M059J (cell line): Measurements from ENCODE around the gene CMTM2. TPM values are rescaled to one million over a fixed set of nuclear protein-coding genes. Genes with fewer than 3 reads are reported as not detected.
"Not testable (repeated sequence)": the region's sequence is repeated elsewhere in the genome, so short reads cannot be mapped to it uniquely, and the experiment has no call there.

Experiments
- DNase-seq: peaks from one replicate; pipeline ENCODE4 v3.0.0-alpha.2; 2012; ENCODE audit warnings: low read depth
- total RNA-seq: library from RNA; depleted of rRNA; stranded (reverse); fragments of >200 nt; shearing (Covaris generic); gene quantifications from 2 replicates; pipeline ENCODE4 v1.2.3, GENCODE V29; 2014

The CMTM2 gene
- total RNA-seq, 1 experiment from 2014 or later = not detected

DNA sequence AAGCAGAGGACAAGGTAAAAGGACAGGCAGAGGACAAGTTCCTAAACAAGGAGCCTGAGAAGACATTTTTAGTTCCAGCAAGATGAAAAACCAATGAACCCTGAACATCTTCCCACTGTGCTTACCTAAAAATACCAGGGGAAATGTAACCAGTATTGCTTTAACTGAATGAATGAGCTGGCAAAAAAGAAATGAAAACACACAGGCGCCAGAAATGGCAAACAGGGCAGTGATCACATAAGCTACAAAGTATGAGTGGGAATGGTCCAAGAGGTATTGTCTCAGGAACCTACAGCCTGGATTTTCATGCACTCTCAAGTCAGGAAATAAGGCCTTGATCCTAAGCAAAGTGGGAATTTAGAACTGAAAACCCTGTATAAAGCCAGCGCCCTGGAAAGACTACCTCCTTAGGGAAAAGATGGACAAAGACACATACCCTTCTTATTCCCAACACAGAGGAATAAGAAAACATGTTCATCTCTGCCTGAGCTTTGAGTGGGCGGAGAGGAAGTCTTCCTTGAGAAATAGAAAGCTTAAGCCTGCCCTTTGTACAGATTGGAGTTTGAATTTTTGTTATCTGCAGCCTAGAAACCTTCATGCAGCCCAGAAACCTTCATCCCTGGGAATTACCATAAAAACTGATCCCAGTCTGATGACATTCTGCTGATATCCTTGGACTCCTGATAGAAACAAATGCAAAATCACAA is 2.1 kb downstream of the CMTM2 start:
- DNase-seq = no peak

DNA sequence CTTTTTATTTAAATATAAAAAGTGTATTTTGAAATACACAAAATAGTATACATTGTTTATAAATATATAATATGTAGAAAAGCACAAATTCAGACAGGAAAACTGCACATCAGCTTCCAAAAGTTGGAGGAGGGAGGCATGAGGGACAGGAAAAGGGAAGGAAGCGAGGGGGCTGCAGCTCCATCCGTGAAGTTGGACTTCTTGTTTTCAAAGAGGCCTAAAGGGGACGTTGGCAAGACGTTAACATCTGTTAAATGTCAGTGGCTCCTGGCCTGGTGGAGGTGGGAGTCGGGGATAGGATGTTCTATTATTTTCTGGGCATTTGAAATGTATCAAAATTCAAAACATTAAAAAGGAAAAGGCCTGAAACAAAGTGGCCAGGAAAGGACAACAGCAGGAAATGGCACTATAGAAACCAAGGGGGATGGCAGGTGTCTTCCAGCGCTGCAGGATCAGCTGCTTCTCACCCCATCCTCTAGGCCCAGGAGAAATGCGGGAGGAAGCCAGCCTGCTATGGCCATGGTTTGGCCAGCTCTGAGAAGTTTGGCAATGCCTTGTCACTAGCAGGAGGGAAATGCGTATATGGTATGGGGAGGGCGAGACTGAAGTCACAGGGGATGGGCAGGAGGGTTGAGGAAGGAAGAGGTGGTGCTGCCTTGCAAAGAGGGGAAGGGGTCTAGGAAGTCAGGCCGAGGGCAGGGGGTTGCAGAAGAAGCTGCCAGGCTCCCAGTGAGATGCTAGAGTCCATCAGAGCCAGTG is 6.4 kb downstream of the CMTM2 start:
- DNase-seq = no peak

DNA sequence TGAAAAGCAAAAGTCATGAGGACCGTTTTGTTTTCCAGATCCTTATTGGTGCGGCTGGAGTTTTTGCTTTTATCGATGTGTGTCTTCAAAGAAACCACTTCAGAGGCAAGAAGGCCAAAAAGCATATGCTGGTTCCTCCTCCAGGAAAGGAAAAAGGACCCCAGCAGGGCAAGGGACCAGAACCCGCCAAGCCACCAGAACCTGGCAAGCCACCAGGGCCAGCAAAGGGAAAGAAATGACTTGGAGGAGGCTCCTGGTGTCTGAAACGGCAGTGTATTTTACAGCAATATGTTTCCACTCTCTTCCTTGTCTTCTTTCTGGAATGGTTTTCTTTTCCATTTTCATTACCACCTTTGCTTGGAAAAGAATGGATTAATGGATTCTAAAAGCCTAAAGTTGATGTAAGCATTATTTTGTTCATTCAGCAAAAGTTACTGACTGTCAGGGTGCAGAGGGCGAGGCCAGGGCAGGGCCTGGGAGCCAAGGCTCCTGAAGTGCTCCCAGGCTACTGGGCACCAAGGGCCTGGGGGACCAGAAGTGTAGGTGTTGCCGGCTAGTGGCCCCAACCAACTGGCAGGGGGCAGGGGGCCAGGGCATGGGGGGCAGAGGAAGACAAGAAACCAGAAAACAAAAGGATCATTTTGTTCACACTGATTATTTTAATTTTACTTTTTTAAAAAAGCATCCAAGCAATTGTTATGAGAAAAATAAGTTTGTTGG is 8.8 kb downstream of the CMTM2 start:
- no peak for DNase-seq

DNA sequence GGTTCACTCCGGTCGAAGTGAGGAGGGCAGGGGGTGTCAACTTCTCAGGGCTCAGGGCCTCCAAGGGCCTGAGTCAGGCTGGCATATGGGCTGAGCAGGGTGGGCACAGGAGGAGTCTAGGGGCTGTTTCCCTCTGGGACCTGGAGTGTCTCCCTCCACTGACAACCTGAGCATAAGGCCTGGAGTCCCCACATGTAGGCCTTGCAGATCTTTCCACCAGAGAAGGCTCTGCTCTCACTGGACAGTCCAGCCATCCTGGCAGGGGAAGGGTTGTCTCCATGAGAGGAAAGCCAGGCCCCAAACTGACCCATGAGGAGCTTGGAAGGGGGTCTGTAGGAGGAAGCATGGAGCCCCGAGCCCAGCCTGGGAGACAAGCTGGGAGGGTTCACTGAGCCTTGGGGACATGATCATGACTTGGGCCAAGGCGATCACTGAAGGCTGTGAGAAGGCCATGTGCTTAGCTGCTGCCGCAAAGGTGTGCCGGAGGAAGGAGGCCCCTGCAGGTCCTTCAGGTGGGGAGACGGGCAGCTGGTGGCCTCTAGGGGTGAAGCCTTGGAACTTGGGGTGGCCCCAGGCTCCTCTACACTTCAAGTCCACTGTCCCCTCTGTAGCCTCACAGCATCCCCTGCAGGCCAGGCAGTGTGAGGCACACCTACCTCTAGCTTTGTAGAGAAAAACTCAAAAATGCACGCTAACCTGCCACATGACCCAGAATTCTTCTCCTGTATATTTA is 9.9 kb downstream of the CMTM2 start:
- DNase-seq = peak; percentile 49

DNA sequence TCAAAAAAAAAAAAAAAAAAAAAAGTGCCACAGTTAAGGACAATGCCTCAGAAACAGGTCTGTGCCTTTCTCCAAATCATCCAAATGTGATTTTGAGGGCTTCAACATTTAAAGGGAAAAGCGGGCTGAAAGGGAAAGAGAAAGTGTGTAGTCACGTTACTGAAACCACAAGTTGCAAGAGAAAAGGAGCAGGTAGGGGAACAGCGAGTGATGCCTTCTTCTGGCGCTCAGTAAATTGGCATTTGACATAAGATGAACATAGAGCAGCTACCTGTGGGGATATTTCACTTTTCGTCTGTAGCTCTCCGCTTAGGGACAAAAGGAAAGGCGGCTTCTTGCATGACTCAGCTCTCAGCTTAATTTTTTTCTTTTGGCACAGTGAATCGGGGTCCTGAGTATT is 11.1 kb downstream of the CMTM2 start:
- DNase-seq = no peak

DNA sequence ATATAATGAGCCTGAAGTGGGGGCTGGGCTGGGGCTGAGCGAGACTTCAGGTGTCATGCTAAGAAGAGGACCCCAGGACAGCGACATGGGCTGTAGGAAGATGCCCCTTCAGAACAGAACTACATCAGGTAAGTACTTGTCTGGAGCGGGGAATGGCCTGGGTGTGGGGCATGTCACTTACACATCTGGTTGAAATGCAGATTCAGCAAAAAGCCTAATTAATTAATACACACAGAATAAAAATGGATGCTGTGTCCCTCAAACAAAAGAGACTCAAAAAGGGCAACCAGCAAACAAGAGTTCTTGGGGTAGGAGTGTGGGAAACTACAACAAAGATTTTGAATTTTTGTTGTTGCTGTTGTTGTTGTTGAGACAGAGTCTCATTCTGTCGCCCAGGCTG is 11.8 kb downstream of the CMTM2 start:
- DNase-seq = no peak

DNA sequence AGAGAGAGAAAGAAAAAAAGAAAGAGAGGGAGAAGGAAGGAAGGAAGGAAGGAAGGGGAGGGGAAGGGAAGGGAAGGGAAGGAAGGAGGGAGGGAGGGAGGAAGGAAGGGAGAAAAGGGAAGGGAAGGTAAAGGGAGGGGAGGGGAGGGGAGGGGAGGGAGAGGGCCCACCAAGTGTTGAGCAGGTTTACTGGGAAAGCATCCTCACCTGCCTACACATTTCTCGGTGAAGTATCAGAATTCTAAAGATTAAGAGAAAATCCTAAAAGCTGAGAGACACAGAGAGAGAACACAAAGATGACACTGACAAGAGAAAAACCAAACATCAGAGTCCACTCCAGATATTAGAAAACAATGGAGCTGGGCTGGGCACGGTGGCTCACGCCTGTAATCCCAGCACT is 13.0 kb downstream of the CMTM2 start:
- no peak for DNase-seq

DNA sequence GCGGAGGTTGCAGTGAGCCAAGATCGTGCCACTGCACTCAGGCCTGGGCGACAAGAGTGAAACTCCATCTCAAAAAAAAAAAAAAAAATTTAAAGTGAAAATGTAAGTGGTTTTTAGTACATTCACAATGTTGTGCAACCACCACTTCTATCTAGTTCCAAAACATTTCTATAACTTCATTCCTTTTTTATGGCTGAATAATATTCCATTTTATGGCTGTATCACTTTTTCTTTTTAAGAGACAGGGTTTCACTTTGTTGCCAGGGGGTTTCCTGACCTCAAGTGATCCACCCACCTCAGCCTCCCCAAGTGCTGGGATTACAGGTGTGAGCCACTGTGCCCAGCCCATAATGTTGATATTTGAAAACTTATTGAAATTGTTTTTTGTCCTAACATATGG is 13.6 kb downstream of the CMTM2 start:
- DNase-seq = no peak

DNA sequence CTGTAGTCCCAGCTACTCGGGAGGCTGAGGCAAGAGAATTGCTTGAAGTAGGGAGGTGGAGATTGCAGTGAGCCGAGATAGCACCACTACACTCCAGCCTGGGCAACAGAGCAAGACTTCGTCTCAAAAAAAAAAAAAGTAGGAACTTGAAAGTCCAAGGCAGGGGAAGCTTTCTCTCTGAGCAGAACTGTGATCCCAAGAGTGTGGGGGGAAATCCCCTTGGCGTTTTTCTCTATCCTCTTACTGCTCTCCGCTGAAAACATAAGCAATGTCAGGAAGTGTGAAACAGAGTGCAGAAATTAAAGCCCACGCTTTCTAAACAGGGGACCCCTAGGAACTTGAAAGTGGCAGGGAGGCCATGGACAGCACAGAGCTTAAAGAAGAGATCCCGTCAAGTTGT is 15.5 kb downstream of the CMTM2 start:
- DNase-seq = no peak

DNA sequence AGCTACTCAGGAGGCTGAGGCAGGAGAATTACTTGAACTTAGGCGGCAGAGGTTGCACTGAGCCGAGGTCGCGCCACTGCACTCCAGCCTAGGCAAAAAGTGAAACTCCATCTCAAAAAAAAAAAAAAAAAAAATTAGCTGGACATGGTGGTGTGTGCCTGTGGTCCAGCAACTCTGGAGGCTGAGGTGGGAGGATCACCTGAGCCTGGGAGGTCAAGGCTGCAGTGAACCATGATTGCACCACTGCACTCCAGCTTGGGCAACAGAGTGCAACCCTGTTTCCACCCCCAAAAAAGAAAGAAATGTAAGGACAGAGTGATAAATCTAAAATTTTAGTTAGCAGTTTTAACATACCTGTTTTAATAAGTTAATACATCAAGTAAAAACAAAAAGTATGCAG is 17.3 kb downstream of the CMTM2 start:
- DNase-seq = not testable (repeated sequence)

DNA sequence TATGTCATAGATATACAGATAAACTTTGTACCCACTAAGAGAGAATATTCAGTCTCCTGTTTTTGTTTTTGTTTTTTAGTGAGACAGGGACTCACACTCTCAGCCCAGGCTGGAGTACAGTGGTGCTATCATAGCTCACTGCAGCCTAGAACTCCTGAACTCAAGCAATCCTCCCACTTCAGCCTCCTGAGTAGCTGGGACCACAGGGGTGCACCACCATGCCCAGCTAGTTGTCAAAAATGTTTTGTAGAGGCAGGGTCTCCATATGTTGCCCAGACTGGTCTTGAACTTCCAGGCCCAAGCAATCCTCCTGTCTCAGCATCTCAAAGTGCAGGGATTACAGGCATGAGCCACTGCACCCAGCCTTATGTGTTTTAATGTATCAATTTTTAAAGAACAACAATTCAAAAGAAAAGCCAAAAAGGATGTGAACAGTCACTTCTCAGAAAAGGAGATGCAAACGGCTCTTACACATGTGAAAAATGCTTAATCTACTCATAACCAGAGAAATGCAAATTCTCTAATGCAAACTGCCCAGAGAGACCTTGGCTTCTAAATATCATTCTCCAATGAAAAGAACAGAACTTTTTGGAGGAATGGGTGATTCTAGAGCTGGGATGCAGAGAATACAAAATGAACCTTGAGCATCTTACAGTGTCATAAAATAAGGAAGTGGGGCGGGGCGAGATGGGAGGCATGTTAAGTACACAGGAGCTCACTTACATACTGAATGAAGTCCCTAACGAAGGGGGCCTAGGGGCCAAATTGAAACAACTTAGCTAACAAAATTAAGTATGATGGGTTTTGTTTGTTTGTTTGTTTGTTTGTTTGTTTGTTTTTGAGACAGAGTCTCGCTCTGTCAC is 18.0 kb downstream of the CMTM2 start:
- no peak for DNase-seq

DNA sequence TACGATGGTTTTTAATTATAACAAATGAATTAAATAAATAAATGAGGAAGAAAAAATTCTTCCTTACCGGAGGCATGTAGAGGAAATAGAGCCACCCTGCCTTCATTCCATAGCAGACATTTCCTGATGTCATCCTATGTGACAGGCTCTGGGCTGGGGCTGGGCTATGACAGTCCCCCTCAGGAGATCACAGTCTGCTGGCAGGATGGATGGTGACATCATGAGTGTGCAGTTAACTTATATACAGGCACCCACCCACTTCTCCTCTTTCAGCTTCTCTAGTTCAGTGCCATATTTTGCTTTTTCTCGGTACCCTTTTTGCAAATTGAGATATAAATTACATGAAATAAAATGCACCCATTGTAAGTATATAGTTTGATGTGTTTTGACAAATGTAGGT is 18.8 kb downstream of the CMTM2 start:
- DNase-seq = no peak

DNA sequence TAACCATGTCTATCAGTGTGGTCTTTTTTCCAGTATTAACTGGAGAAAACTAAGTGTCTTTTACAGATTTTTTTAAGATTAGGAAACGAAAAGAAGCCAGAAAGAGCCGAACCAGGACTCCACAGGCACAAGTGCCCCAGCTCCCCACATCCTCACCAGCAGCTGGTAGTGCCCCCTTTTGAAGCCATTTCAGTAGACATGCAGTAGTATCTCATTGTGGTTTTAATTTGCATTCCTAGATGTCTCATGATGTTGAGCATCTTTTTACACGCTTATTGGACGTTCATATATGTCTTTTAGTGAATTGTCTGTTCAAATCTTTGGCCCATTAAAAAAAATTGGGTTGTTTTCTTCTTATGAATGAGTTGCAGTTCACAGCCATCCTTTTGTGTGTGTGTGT is 20.5 kb downstream of the CMTM2 start:
- no peak for DNase-seq

DNA sequence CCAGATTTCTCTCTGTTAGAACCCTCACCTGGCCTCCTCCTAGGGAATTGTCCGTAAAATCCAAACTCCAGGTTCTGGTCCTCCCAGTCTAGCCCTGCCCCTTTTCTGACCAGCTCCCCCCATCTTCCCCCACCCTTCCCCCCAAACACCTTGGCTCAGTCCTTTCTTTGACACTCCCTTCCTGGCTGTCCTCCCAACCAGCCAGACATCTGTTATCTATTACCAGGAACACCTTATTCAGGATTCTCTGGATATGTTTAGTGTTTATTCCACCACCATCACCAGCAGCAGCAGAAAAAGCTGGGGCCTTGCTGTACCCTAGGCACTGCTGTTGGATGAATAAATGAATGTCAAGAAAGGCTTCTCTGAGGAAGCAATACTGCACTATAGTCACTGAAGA is 21.2 kb downstream of the CMTM2 start:
- DNase-seq = no peak

DNA sequence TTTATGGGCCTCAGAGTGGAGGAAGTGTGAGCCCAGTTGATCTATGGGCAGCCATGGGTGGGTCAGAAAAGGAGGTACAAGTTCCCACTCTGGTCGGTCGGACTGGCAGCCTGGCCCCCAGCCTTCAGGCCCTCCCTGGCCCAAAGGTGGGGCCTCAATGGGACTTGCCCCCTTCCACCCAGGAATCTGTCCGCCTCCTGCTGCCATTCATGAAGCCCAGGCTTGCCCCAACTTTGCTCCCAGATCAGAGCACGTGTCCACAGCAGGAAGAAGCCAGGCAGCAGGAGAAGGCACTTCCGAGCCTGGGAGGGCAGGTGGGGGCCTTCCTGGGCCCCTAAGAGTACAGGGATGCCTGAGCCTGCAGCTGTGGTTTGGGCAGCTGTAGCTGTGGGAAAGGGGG is 22.2 kb downstream of the CMTM2 start:
- no peak for DNase-seq

DNA sequence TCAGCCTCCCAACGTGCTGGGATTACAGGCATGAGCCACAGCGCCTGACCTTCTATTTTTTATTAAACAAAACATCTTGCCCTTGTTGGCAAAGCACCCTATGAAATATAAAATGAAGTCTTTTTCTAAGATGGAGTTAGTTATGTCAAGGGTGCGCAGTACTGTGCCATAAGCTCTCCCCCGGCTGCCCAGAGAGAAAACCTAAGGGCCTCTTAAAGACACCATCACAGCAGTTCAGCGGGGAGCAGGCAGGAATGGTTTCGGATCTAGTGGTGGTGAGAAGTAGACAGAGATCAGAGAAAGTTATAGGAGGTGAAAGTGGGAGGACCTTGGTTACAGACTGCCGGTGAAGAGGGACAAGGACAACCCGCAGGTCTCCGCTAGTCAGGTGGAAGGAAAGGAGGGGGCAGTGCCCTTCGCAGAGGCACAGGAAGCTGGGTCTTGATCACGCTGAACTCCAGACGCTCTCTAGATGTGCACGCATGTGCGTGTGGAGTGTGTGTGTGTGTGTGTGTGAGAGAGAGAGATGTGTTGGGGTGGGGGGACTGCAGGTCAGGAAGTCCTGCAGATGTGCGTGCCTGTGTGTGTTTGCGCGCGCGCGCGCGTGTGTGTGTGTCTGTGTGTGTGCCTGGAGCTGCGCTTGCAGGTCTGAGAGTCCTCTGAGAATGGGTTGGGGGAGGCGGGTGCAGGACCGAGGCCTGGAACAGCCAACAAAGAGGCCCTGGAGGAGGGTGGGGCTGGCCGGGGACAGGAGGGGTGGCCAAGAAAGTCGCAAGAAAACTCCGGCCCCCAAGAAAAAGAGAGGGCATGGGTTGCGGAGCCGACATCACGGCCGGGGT is 24.5 kb downstream of the CMTM2 start:
- peak; percentile 64 for DNase-seq

DNA sequence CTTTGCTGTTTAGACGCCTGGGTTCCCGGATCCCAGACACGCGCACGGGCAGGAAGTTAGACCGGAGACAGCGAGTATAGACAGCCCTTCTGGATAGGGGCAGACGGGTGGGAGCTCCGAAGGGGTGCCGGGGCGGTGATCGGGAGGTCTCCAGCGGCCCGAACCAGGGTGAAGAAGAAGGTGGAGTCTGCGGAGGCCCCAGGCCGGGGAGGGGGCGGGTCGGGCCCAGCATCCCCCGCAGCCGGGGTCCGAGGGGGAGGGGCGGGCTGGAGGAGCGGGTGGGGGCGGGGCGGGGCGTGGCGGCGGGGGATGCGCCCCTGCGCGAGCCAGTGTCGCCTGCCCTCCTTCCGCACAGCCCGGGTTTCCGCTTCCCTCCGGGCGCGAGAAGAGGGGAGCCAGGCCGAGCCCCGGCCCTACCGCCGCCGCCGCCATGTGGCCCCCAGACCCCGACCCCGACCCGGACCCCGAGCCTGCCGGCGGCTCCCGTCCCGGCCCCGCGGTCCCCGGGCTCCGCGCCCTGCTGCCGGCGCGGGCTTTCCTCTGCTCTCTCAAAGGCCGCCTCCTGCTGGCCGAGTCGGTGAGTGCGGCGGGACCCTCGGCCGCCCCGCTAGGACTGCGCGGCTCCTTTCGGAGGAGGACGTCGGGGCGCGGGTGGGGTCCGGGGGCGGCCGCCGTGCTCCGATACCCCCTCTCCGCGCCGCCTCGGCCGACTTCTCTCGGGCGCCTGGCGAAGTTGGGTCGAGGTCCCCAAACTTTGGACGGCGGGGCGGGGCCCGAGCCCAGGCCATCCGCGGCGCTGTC is 25.3 kb downstream of the CMTM2 start, which contains the start of gene CMTM3:
CMTM3 (plus strand) TSS at position 329 of the 801 bp plus-strand sequence; CDS start at position 431, 102 bp downstream.
- DNase-seq = peak; percentile 43

DNA sequence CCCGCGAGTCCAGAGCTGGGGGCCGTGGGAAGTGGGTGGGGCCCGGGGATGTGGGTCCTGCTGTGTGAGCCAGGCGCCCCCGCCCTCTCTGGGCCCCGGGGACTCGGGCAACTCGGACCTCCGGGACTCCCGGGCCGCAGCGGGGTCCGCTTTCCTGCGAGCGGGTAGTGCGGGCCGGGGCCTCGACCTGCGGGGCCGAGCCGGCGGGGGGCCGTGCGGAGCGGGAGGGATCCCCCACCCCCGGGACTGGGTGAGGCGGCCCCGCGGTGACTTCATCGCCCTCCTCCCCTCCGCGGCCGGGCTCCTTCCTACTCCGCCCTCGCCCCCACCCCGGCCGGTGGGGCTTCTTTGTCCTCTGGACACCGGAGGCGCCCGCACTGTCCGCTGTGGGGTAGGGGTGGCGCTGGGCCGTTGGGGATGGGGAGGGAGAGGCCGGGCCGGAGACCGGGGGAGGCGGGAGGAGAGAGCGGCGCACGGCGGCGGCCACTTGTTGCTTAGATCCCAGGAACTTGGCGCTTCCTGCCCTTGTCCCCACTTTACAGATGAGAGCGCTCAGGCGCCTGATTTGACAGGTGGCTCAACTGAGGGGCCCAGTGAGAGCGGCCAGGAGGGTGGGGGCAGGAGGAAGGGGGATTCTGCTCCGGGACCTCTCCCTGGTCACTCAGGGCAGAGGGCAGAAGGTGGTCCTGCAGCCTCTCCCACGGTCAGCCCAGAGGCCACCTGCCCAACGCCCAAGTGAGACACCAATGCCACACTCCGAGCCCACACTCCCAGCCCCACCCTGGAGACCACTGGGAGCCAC is 26.1 kb downstream of the CMTM2 start:
- DNase-seq = peak; percentile 50
